Right lobe of liver (tissue), 4 donors: ENCODE results near the gene SYCE3.

ENCODE experiments used
- CTCF ChIP-seq, 4 donors: fragments of 200-600 bp in 3 of 4; fragments of 450-650 bp in 1 of 4; IDR thresholded peaks; one replicate each; pipeline versions ENCODE4 v1.5.1 to v1.8.0; 2016 to 2022; ENCODE audit warnings: antibody characterized with exemption in 4 of 4, mild to moderate bottlenecking in 2 of 4
- POLR2A ChIP-seq: fragments of 450-650 bp; IDR thresholded peaks from one replicate; pipeline ENCODE4 v1.6.1; 2017; ENCODE audit warnings: antibody characterized with exemption, mild to moderate bottlenecking
- donor health status: DM: no; HTN: no; CAD: no.
- donor health status: DM: no; HTN: no; CAD: no.
- donor health status: DM: no; HTN: yes; CAD: no.

- TF ChIP-seq CTCF (IDR thresholded peaks at IDR 0.05) = no peak
- TF ChIP-seq POLR2A = no peak
Measured at GRCh38 chr22:50606946-50607658, 44.4 kb upstream of the SYCE3 start.
